Measurements from ENCODE around the gene MPPED2.

MPPED2 gene

GRCh38 chr11:30586251-30587144, at the start of gene MPPED2:
Gene MPPED2, minus strand, starts transcription at chr11:30586353. Its CDS starts 5,980 bp downstream, at chr11:30580373.
- DNase-seq = no peak

GRCh38 chr11:30635401-30635989, 49.3 kb upstream of the MPPED2 start:
- no peak for DNase-seq

GRCh38 chr11:30631148-30631547, 45.0 kb upstream of the MPPED2 start:
- DNase-seq = no peak

GRCh38 chr11:30619767-30620166, 33.6 kb upstream of the MPPED2 start:
- no peak for DNase-seq

GRCh38 chr11:30617762-30618161, 31.6 kb upstream of the MPPED2 start:
- DNase-seq = no peak

GRCh38 chr11:30610628-30611027, 24.5 kb upstream of the MPPED2 start:
- no peak for DNase-seq

- no peak for DNase-seq
Measured at GRCh38 chr11:30608534-30608933, 22.4 kb upstream of the MPPED2 start.

GRCh38 chr11:30605036-30605605, 19.0 kb upstream of the MPPED2 start:
- no peak for DNase-seq

- no peak for DNase-seq
Measured at GRCh38 chr11:30603357-30603756, 17.2 kb upstream of the MPPED2 start.

- DNase-seq = no peak
Measured at GRCh38 chr11:30596832-30597231, 10.7 kb upstream of the MPPED2 start.

- no peak for DNase-seq
Measured at GRCh38 chr11:30595934-30596333, 9.8 kb upstream of the MPPED2 start.

- DNase-seq = no peak
Measured at GRCh38 chr11:30594646-30595411, 8.7 kb upstream of the MPPED2 start.

- DNase-seq = no peak
Measured at GRCh38 chr11:30587269-30587812, 1.2 kb upstream of the MPPED2 start.

GRCh38 chr11:30585892-30586250, 282 bp downstream of the MPPED2 start:
- DNase-seq = no peak

GRCh38 chr11:30585125-30585891, 845 bp downstream of the MPPED2 start:
- DNase-seq = no peak

GRCh38 chr11:30583476-30584280, 2.5 kb downstream of the MPPED2 start:
- no peak for DNase-seq

GRCh38 chr11:30582726-30583125, 3.4 kb downstream of the MPPED2 start:
- no peak for DNase-seq

GRCh38 chr11:30581675-30582074, 4.5 kb downstream of the MPPED2 start:
- no peak for DNase-seq

GRCh38 chr11:30580573-30580972, 5.6 kb downstream of the MPPED2 start:
- DNase-seq = no peak

GRCh38 chr11:30579415-30580175, 6.6 kb downstream of the MPPED2 start:
- no peak for DNase-seq

GRCh38 chr11:30578406-30578805, 7.7 kb downstream of the MPPED2 start:
- no peak for DNase-seq
